Right lobe of liver (tissue), 4 donors: ENCODE measurements around the gene ACAP2.

ENCODE experiments used
- CTCF ChIP-seq, 4 donors: fragments of 200-600 bp in 3 of 4; fragments of 450-650 bp in 1 of 4; IDR thresholded peaks; one replicate each; pipeline versions ENCODE4 v1.5.1 to v1.8.0; 2016 to 2022; ENCODE audit warnings: antibody characterized with exemption in 4 of 4, mild to moderate bottlenecking in 2 of 4
- POLR2A ChIP-seq: fragments of 450-650 bp; IDR thresholded peaks from one replicate; pipeline ENCODE4 v1.6.1; 2017; ENCODE audit warnings: antibody characterized with exemption, mild to moderate bottlenecking
- donor health status: DM: no; HTN: no; CAD: no.
- donor health status: DM: no; HTN: no; CAD: no.
- donor health status: DM: no; HTN: yes; CAD: no.

GRCh38 chr3:195450731-195451229, 8.0 kb upstream of the ACAP2 start:
- TF ChIP-seq CTCF (IDR thresholded peaks at IDR 0.05) = no peak
- no peak for TF ChIP-seq POLR2A
